B cell (primary cell): Measurements from ENCODE around the gene SEC23B. TPM values are rescaled to one million over a fixed set of nuclear protein-coding genes. Genes with fewer than 3 reads are reported as not detected.

ENCODE experiments used
- ATAC-seq: fragments of 200-7000 bp; cut with Tn5 transposase; one replicate; pipeline ENCODE4 v1.10.0; 2021; ENCODE audit warnings: low read depth, mild to moderate bottlenecking, moderate number of reproducible peaks, moderate library complexity
- CTCF ChIA-PET: fragments of 350-600 bp; sonication (Branson Sonifier 250); formaldehyde crosslinking; loops from one replicate; lab custom pipeline; 2021; ENCODE audit warnings: antibody characterized with exemption, inconsistent platforms; lab: Charles Lee
- POLR2A ChIA-PET: fragments of 350-600 bp; sonication (Branson Sonifier 250); formaldehyde crosslinking; loops from one replicate; lab custom pipeline; 2021; ENCODE audit warnings: antibody characterized with exemption; lab: Charles Lee
- DNase-seq: peaks from one replicate; pipeline ENCODE4 v3.0.0; 2013
- H2AFZ ChIP-seq: 2 replicates; pipeline ENCODE4 v1.6.1; 2012; ENCODE audit warnings: mild to moderate bottlenecking, low read depth, low read length; ENCODE audit not compliant: insufficient read depth, poor library complexity, severe bottlenecking
- H3K27ac ChIP-seq, 2 donors: 1 replicate in 1 of 2; 2 replicates in 1 of 2; pipeline ENCODE4 v1.5.1; 2012 to 2013; ENCODE audit warnings: low read length in 2 of 2, mild to moderate bottlenecking in 2 of 2, moderate library complexity in 1 of 2
- H3K27me3 ChIP-seq, 4 experiments: fragments of 200-600 bp in 1 of 4; sonication (generic) in 1 of 4; replicated peaks in 1 of 4; 1 replicate in 2 of 4; 2 replicates in 2 of 4; pipeline versions ENCODE4 v1.6.1 to v1.7.0; 2013 to 2016; ENCODE audit warnings: low read length in 3 of 4, mild to moderate bottlenecking in 2 of 4, mixed read lengths in 1 of 4, moderate library complexity in 1 of 4; ENCODE audit not compliant: insufficient read depth in 4 of 4, control insufficient read depth in 3 of 4; ENCODE audit errors: control extremely low read depth in 1 of 4
- H3K36me3 ChIP-seq, 2 experiments: replicated peaks in 1 of 2; 1 replicate in 1 of 2; 2 replicates in 1 of 2; pipeline versions ENCODE4 v1.6.1 to v1.7.1; 2013; ENCODE audit warnings: low read length in 1 of 2; ENCODE audit not compliant: insufficient read depth in 2 of 2, control insufficient read depth in 1 of 2; ENCODE audit errors: control extremely low read depth in 1 of 2, extremely low read depth in 1 of 2
- H3K4me1 ChIP-seq, 2 donors: fragments of 200-600 bp in 1 of 2; sonication (generic) in 1 of 2; 1 replicate in 1 of 2; 2 replicates in 1 of 2; pipeline versions ENCODE4 v1.5.1 to v1.6.1; 2013 to 2017; ENCODE audit warnings: low read length in 2 of 2; ENCODE audit not compliant: control insufficient read depth in 2 of 2, insufficient read depth in 2 of 2
- H3K4me2 ChIP-seq: replicated peaks from 2 replicates; pipeline ENCODE3; 2012; ENCODE audit warnings: mild to moderate bottlenecking, low read depth, low read length; ENCODE audit not compliant: poor library complexity, severe bottlenecking
- H3K4me3 ChIP-seq, 5 experiments: fragments of 200-600 bp in 1 of 5; sonication (generic) in 1 of 5; 1 replicate in 3 of 5; 2 replicates in 2 of 5; pipeline versions ENCODE4 v1.5.1 to v1.7.0; 2011 to 2016; ENCODE audit warnings: low read length in 4 of 5, mild to moderate bottlenecking in 4 of 5, low read depth in 2 of 5, control low read depth in 1 of 5, moderate library complexity in 1 of 5; ENCODE audit not compliant: insufficient read depth in 1 of 5; ENCODE audit errors: control extremely low read depth in 1 of 5, extremely low read depth in 1 of 5
- H3K79me2 ChIP-seq: fragments of 200-600 bp; sonication (generic); one replicate; pipeline ENCODE4 v1.6.0; 2016; ENCODE audit warnings: low read length; ENCODE audit not compliant: control insufficient read depth, insufficient read depth
- H3K9ac ChIP-seq: fragments of 200-600 bp; sonication (generic); 2 replicates; pipeline ENCODE4 v1.6.1; 2017; ENCODE audit warnings: mild to moderate bottlenecking, low read length, moderate library complexity
- H3K9me3 ChIP-seq, 3 donors: one replicate each; pipeline versions ENCODE4 v1.6.1 to v1.7.1; 2013; ENCODE audit warnings: low read length in 2 of 3; ENCODE audit not compliant: control insufficient read depth in 2 of 3, insufficient read depth in 1 of 3; ENCODE audit errors: control extremely low read depth in 1 of 3
- H4K20me1 ChIP-seq: 2 replicates; pipeline ENCODE4 v1.6.0; 2012; ENCODE audit warnings: mild to moderate bottlenecking, low read length; ENCODE audit not compliant: insufficient read depth, control insufficient read depth, poor library complexity, severe bottlenecking
- H3K27ac Mint-ChIP-seq: one replicate; pipeline ENCODE4 v1.8.0; 2021; ENCODE audit warnings: mixed read lengths
- H3K27me3 Mint-ChIP-seq: one replicate; pipeline ENCODE4 v1.8.0; 2021; ENCODE audit warnings: mixed read lengths
- H3K4me1 Mint-ChIP-seq: one replicate; pipeline ENCODE4 v1.8.0; 2021; ENCODE audit warnings: mixed read lengths
- H3K4me3 Mint-ChIP-seq: one replicate; pipeline ENCODE4 v1.8.0; 2021; ENCODE audit warnings: mixed read lengths
- H3K9me3 Mint-ChIP-seq: one replicate; pipeline ENCODE4 v1.8.0; 2022; ENCODE audit warnings: mixed read lengths; ENCODE audit not compliant: insufficient read depth
- CTCF ChIP-seq: fragments of 200-600 bp; IDR thresholded peaks from one replicate; pipeline ENCODE4 v1.8.0; 2022; ENCODE audit warnings: antibody characterized with exemption, mild to moderate bottlenecking
- EZH2 ChIP-seq: IDR thresholded peaks from 2 replicates; pipeline ENCODE4 v1.6.1; 2012; ENCODE audit warnings: borderline replicate concordance, low read depth, mild to moderate bottlenecking, moderate library complexity, low read length; ENCODE audit not compliant: insufficient read depth, poor library complexity, severe bottlenecking
- WGBS: methylation state at CpG from one replicate; pipeline ENCODE4 v1.1.5; 2013; ENCODE audit warnings: missing lambda C conversion rate; ENCODE audit not compliant: insufficient coverage; 5-methylcytosine and 5-hydroxymethylcytosine counted together
- intact Hi-C: fragments of 100-400 bp; cut with micrococcal nuclease; formaldehyde crosslinking; loops from one replicate; pipeline ENCODE4 v1.10.0; 2022
- polyA plus RNA-seq: library from polyadenylated mRNA; depleted of rRNA; stranded (reverse); fragments of >200 nt; gene quantifications from 2 replicates; pipeline ENCODE4 v1.2.3, GENCODE V29; 2012
- total RNA-seq, 2 donors: library from RNA; stranded (reverse); fragments of 120-200 nt in 1 of 2; gene quantifications; 1 replicate in 1 of 2; 2 replicates in 1 of 2; pipeline versions ENCODE4 v1.2.3 to v1.2.4, GENCODE V29; 2013 to 2022

The SEC23B gene
- total and polyA plus RNA-seq, 2 donors (not counting 1 experiment from before 2014, with no cell fraction given), result 19.5 to 39.4 TPM

GRCh38 chr20:18545566-18545965 is 37.8 kb downstream of the SEC23B start:
- Histone ChIP-seq H3K9me3 (no peaks in the 10 kb centered on the region), H2AFZ (no peak overlapping the region), H3K9ac (no peak overlapping the region), H3K27ac (no peak overlapping the region), H3K4me2 (no peak overlapping the region), H3K4me3 (no peak overlapping the region), H3K36me3 (peaks cover 12 to 60% of the 10 kb centered on the region in 2 experiments), H3K27me3 (no peaks in the 10 kb centered on the region), H3K4me1 (no peaks in the 10 kb centered on the region), H4K20me1 (no peaks in the 10 kb centered on the region), H3K79me2 (no peaks in the 10 kb centered on the region)
- H3K27me3 Mint-ChIP-seq, result no peaks in the 10 kb centered on the region
- no peaks in the 10 kb centered on the region for H3K4me1 Mint-ChIP-seq
- ChIA-PET POLR2A (no interaction called here), CTCF (no interaction called here)
- 100% methylated on average over 1 of the region's 1 CpG for whole genome bisulfite sequencing
- H3K4me3 Mint-ChIP-seq, result no peak overlapping the region
- ATAC-seq, result no peak
- TF ChIP-seq EZH2, result no peak
- TF ChIP-seq CTCF, result no peak
- intact Hi-C loops, result no loop called here
- no peaks in the 10 kb centered on the region for H3K9me3 Mint-ChIP-seq
- no peak overlapping the region for H3K27ac Mint-ChIP-seq
- no peak for DNase-seq

- H3K27ac Mint-ChIP-seq, result no peak overlapping the region
- POLR2A ChIA-PET, result no interaction called here
- no peak for ATAC-seq
These were observed 40.7 kb downstream of the SEC23B start for GRCh38 chr20:18548465-18548864.

More at GRCh38 chr20:18548465-18548864, 40.7 kb downstream of the SEC23B start:
- WGBS, result 100% methylated on average over 2 of the region's 3 CpGs
- H3K27me3 Mint-ChIP-seq, result no peaks in the 10 kb centered on the region
- H3K4me1 Mint-ChIP-seq, result no peaks in the 10 kb centered on the region
- Histone ChIP-seq H2AFZ (no peak overlapping the region), H3K4me1 (no peaks in the 10 kb centered on the region), H4K20me1 (no peaks in the 10 kb centered on the region), H3K27ac (no peak overlapping the region), H3K9ac (no peak overlapping the region), H3K4me2 (no peak overlapping the region), H3K9me3 (no peaks in the 10 kb centered on the region), H3K79me2 (no peaks in the 10 kb centered on the region), H3K36me3 (peaks cover 14 to 55% of the 10 kb centered on the region in 2 experiments), H3K4me3 (no peak overlapping the region), H3K27me3 (no peaks in the 10 kb centered on the region)
- no peak for TF ChIP-seq CTCF
- no peak for TF ChIP-seq EZH2
- no peaks in the 10 kb centered on the region for H3K9me3 Mint-ChIP-seq
- intact Hi-C loops, result no loop called here
- CTCF ChIA-PET, result no interaction called here
- DNase-seq, result no peak
- H3K4me3 Mint-ChIP-seq, result no peak overlapping the region
